Astrocyte (in vitro differentiated cells and primary cell): Measurements from ENCODE around the gene SLC22A4. TPM values are rescaled to one million over a fixed set of nuclear protein-coding genes. Genes with fewer than 3 reads are reported as not detected.

Source experiments
- DNase-seq: peaks from one replicate; pipeline ENCODE4 v3.0.0-alpha.2; 2010; ENCODE audit warnings: low read depth
- FAIRE-seq: peaks from 2 replicates; lab custom pipeline; 2011; peaks lifted over from hg19 to GRCh38; lab: Jason Lieb, UNC
- H2AFZ ChIP-seq: 2 replicates; pipeline ENCODE4 v1.6.0; 2012; ENCODE audit warnings: low read depth, low read length, inconsistent platforms
- H3K27ac ChIP-seq: 2 replicates; pipeline ENCODE4 v1.5.1; 2011; ENCODE audit warnings: low read depth, low read length, inconsistent platforms
- H3K27me3 ChIP-seq: 2 replicates; pipeline ENCODE4 v1.6.0; 2011; ENCODE audit warnings: low read length, inconsistent platforms; ENCODE audit not compliant: insufficient read depth
- H3K36me3 ChIP-seq: 2 replicates; pipeline ENCODE4 v1.5.1; 2011; ENCODE audit warnings: low read length, inconsistent platforms; ENCODE audit not compliant: insufficient read depth
- H3K4me1 ChIP-seq: 2 replicates; pipeline ENCODE4 v1.5.1; 2011; ENCODE audit warnings: low read length, inconsistent platforms; ENCODE audit not compliant: insufficient read depth
- H3K4me2 ChIP-seq: 2 replicates; pipeline ENCODE4 v1.6.0; 2012; ENCODE audit warnings: low read length, inconsistent platforms
- H3K4me3 ChIP-seq: 2 replicates; pipeline ENCODE4 v1.5.1; 2011; ENCODE audit warnings: low read depth, mild to moderate bottlenecking, low read length, inconsistent platforms; ENCODE audit not compliant: insufficient read depth
- H3K79me2 ChIP-seq: 2 replicates; pipeline ENCODE4 v1.6.0; 2012; ENCODE audit warnings: mild to moderate bottlenecking, low read length, inconsistent platforms; ENCODE audit not compliant: insufficient read depth
- H3K9ac ChIP-seq: 2 replicates; pipeline ENCODE4 v1.6.0; 2012; ENCODE audit warnings: mild to moderate bottlenecking, low read length, inconsistent platforms
- H3K9me3 ChIP-seq: 2 replicates; pipeline ENCODE4 v1.5.1; 2012; ENCODE audit warnings: low read depth, mild to moderate bottlenecking, low read length, inconsistent platforms; ENCODE audit not compliant: insufficient read depth
- H4K20me1 ChIP-seq: 2 replicates; pipeline ENCODE4 v1.6.0; 2012; ENCODE audit warnings: low read length, inconsistent platforms; ENCODE audit not compliant: insufficient read depth
- H3K27ac Mint-ChIP-seq: one replicate; pipeline ENCODE4 v1.8.0; 2021; ENCODE audit warnings: mild to moderate bottlenecking, mixed read lengths; ENCODE audit not compliant: unreplicated experiment
- H3K27me3 Mint-ChIP-seq: one replicate; pipeline ENCODE4 v1.8.0; 2021; ENCODE audit warnings: low read depth, mixed read lengths; ENCODE audit not compliant: unreplicated experiment
- H3K36me3 Mint-ChIP-seq: one replicate; pipeline ENCODE4 v1.8.0; 2021; ENCODE audit warnings: low read depth, mixed read lengths; ENCODE audit not compliant: unreplicated experiment
- H3K4me1 Mint-ChIP-seq: one replicate; pipeline ENCODE4 v1.8.0; 2021; ENCODE audit warnings: low read depth, mixed read lengths; ENCODE audit not compliant: unreplicated experiment
- H3K4me3 Mint-ChIP-seq: one replicate; pipeline ENCODE4 v1.8.0; 2021; ENCODE audit warnings: mild to moderate bottlenecking, moderate library complexity, mixed read lengths; ENCODE audit not compliant: unreplicated experiment
- H3K9me3 Mint-ChIP-seq: one replicate; pipeline ENCODE4 v1.8.0; 2021; ENCODE audit warnings: mild to moderate bottlenecking, mixed read lengths; ENCODE audit not compliant: unreplicated experiment
- EZH2 ChIP-seq: IDR thresholded peaks from 2 replicates; pipeline ENCODE4 v1.6.1; 2012; ENCODE audit warnings: mild to moderate bottlenecking, low read length, inconsistent platforms; ENCODE audit not compliant: insufficient read depth
- total RNA-seq: library from RNA; stranded (reverse); gene quantifications from 2 replicates; pipeline ENCODE4 v1.2.1, GENCODE V29; 2021
- TF ChIP-seq, protein P1 (sequence below): IDR thresholded peaks from 2 replicates; pipeline ENCODE4 v1.5.1; 2011; ENCODE audit warnings: low read depth, mild to moderate bottlenecking, inconsistent platforms, low read length, moderate library complexity; ENCODE audit not compliant: insufficient read depth

SLC22A4 gene
- total RNA-seq, 1 donor from 2014 or later = 4.5 TPM

GRCh38 chr5:132339502-132339901, 45.3 kb downstream of the SLC22A4 start:
- TF ChIP-seq, protein P1, sequence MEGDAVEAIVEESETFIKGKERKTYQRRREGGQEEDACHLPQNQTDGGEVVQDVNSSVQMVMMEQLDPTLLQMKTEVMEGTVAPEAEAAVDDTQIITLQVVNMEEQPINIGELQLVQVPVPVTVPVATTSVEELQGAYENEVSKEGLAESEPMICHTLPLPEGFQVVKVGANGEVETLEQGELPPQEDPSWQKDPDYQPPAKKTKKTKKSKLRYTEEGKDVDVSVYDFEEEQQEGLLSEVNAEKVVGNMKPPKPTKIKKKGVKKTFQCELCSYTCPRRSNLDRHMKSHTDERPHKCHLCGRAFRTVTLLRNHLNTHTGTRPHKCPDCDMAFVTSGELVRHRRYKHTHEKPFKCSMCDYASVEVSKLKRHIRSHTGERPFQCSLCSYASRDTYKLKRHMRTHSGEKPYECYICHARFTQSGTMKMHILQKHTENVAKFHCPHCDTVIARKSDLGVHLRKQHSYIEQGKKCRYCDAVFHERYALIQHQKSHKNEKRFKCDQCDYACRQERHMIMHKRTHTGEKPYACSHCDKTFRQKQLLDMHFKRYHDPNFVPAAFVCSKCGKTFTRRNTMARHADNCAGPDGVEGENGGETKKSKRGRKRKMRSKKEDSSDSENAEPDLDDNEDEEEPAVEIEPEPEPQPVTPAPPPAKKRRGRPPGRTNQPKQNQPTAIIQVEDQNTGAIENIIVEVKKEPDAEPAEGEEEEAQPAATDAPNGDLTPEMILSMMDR = no peak
- no peak for TF ChIP-seq EZH2
- Mint-ChIP-seq H3K27me3 (no peaks in the 10 kb centered on the region), H3K4me1 (no peaks in the 10 kb centered on the region), H3K27ac (no peak overlapping the region), H3K4me3 (no peak overlapping the region), H3K36me3 (peaks cover 19% of the 10 kb centered on the region), H3K9me3 (peaks cover 4% of the 10 kb centered on the region)
- H3K27ac ChIP-seq = no peak overlapping the region
- FAIRE-seq = no peak
- H3K79me2 ChIP-seq = no peaks in the 10 kb centered on the region
- H3K4me3 ChIP-seq = no peak overlapping the region
- H3K27me3 ChIP-seq = no peaks in the 10 kb centered on the region
- no peaks in the 10 kb centered on the region for H3K9me3 ChIP-seq
- no peak overlapping the region for H3K9ac ChIP-seq
- no peaks in the 10 kb centered on the region for H3K4me1 ChIP-seq
- no peak overlapping the region for H2AFZ ChIP-seq
- H3K36me3 ChIP-seq = peaks cover 5% of the 10 kb centered on the region
- no peak overlapping the region for H3K4me2 ChIP-seq
- H4K20me1 ChIP-seq = no peaks in the 10 kb centered on the region
- no peak for DNase-seq

GRCh38 chr5:132342291-132343180, 48.3 kb downstream of the SLC22A4 start:
- Histone ChIP-seq H3K27me3 (no peaks in the 10 kb centered on the region), H2AFZ (no peak overlapping the region), H4K20me1 (no peaks in the 10 kb centered on the region), H3K9me3 (no peaks in the 10 kb centered on the region), H3K4me3 (no peak overlapping the region), H3K4me1 (no peaks in the 10 kb centered on the region), H3K79me2 (no peaks in the 10 kb centered on the region), H3K27ac (no peak overlapping the region), H3K9ac (no peak overlapping the region), H3K4me2 (no peak overlapping the region), H3K36me3 (peaks cover 5% of the 10 kb centered on the region)
- H3K36me3 Mint-ChIP-seq = peaks cover 26% of the 10 kb centered on the region
- TF ChIP-seq EZH2 = no peak
- TF ChIP-seq, protein P1 = no peak
- no peak overlapping the region for H3K4me3 Mint-ChIP-seq
- no peak overlapping the region for H3K27ac Mint-ChIP-seq
- DNase-seq (no peak), FAIRE-seq (no peak)
- no peaks in the 10 kb centered on the region for H3K27me3 Mint-ChIP-seq
- H3K4me1 Mint-ChIP-seq = no peaks in the 10 kb centered on the region
- H3K9me3 Mint-ChIP-seq = peaks cover 9% of the 10 kb centered on the region
